T-helper 2 cell treated with Interferon-gamma antibody and Interleukin-4, amounts not matched to agents 5 μg/mL and 100 μg/mL, for 36 hours (primary cell): Measurements from ENCODE around the gene C1GALT1.

Experiments
- DNase-seq: peaks from one replicate; pipeline ENCODE4 v3.0.0; 2021; ENCODE audit warnings: low spot score
- H3K27ac Mint-ChIP-seq: one replicate; pipeline ENCODE4 v1.8.0; 2021; ENCODE audit warnings: mild to moderate bottlenecking, mixed read lengths
- H3K27me3 Mint-ChIP-seq: one replicate; pipeline ENCODE4 v1.8.0; 2021; ENCODE audit warnings: low read depth, mixed read lengths
- H3K36me3 Mint-ChIP-seq: one replicate; pipeline ENCODE4 v1.8.0; 2021; ENCODE audit warnings: low read depth, mixed read lengths
- H3K4me1 Mint-ChIP-seq: one replicate; pipeline ENCODE4 v1.8.0; 2021; ENCODE audit warnings: low read depth, mixed read lengths
- H3K4me3 Mint-ChIP-seq: one replicate; pipeline ENCODE4 v1.8.0; 2022; ENCODE audit warnings: mild to moderate bottlenecking, moderate library complexity, mixed read lengths
- H3K9me3 Mint-ChIP-seq: one replicate; pipeline ENCODE4 v1.8.0; 2021; ENCODE audit warnings: mixed read lengths

The C1GALT1 gene

DNA sequence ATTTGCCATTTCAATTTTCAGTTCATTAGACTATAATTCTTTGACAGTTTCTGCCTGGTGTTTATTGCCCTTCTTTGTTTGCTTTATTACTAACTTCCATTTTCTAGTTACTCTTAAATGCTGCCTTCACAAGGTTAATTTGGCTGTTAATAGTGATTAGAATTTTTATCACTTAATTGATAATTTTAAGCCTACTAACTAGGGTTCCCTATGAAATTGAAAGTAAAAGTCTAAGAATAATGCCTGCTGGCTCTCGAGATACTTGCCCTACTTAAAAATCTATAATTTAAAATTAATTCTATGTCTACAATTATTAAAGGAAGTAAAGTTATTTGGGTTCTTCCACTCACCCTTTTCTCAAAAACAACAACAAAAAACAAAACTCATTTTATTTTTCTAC lies 65.3 kb downstream of the C1GALT1 start:
- Mint-ChIP-seq H3K36me3 (peaks cover 37% of the 10 kb centered on the region), H3K27ac (peak overlapping the region; percentile 49), H3K27me3 (no peaks in the 10 kb centered on the region), H3K4me3 (peak overlapping the region; percentile 30), H3K9me3 (no peaks in the 10 kb centered on the region), H3K4me1 (peaks cover 8% of the 10 kb centered on the region)
- no peak for DNase-seq

DNA sequence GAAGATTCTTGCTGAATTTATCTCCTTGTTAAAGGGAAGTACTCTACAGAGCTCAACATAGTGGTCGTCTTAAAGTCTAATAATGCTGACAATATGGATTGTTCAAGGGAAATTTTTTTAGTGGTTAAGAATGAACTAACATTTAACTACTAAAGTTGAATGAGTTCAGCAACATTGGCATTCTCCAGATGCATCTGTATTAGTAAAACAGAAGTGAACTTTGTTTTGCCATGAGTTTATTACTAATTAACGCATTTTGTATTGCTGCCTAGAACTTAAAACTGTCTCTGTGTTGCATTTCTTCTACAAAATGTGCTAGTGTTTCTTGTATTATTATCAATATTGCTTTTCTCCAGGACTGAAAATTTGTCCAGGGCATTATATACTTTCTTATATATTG lies 67.5 kb downstream of the C1GALT1 start:
- H3K9me3 Mint-ChIP-seq = no peaks in the 10 kb centered on the region
- H3K4me3 Mint-ChIP-seq = no peak overlapping the region
- peaks cover 9% of the 10 kb centered on the region for H3K4me1 Mint-ChIP-seq
- H3K27me3 Mint-ChIP-seq = no peaks in the 10 kb centered on the region
- H3K36me3 Mint-ChIP-seq = peaks cover 25% of the 10 kb centered on the region
- no peak overlapping the region for H3K27ac Mint-ChIP-seq
- no peak for DNase-seq

DNA sequence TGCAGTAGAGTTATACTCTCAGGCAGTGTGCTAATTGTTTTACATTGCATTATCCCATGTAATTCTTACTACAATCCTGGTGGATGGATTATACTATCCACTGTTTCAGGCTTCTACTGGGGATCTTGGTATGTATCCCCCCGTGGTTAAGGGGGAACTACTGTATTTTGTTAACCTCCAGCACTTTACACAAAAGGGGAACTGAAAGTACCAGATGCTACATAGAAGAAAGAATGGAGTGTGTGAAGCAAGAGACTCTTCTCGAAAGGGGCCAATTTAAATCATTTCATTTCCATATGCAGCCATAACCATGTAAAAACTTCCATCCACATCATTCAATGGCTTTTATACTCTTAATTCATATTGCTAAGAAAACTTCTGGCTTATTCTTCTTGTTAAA lies 69.4 kb downstream of the C1GALT1 start:
- Mint-ChIP-seq H3K27me3 (no peaks in the 10 kb centered on the region), H3K27ac (no peak overlapping the region), H3K9me3 (no peaks in the 10 kb centered on the region), H3K4me3 (no peak overlapping the region), H3K36me3 (peaks cover 22% of the 10 kb centered on the region), H3K4me1 (peaks cover 21% of the 10 kb centered on the region)
- DNase-seq = no peak

DNA sequence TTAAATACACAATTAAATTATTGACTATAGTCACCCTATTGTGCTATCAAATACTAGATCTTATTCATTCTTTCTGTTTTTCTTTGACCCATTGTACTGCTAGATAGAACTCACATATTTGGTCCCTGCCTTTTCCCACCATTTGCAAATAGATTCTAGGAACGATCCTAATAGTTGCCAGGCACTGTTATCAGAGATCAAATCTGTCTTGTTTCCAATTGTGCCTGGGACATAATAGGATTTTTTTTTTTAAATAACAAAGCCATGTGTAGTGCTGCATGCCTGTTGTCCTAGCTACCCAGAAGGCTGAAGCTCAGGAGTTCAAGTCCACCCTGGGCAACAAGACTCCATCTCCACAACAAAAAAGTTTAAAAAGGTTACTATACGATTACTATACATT lies 72.0 kb downstream of the C1GALT1 start:
- Mint-ChIP-seq H3K4me3 (no peak overlapping the region), H3K4me1 (peaks cover 31% of the 10 kb centered on the region), H3K36me3 (peaks cover 28% of the 10 kb centered on the region), H3K27me3 (no peaks in the 10 kb centered on the region), H3K9me3 (peaks cover under 1% of the 10 kb centered on the region), H3K27ac (no peak overlapping the region)
- no peak for DNase-seq

DNA sequence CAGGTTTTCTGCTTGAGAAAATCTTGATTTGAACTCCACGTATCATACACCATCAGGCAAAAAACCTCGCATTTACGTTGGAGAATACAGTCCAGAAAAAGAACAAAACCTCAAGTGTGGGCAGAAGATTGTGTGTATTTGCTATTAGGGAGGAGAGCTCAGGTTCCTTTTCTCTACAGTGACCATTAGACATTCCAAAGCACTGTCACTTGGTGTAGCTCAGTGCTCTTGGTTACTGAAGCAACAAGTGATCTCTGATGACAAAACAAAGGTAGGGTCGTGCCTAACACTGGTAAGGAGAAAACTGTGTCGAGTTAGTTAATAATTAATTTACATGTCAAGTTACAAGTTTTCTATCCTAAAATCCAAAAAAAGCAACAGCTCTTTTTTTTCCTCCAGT lies 72.6 kb downstream of the C1GALT1 start:
- DNase-seq = no peak
- Mint-ChIP-seq H3K4me3 (no peak overlapping the region), H3K4me1 (peaks cover 35% of the 10 kb centered on the region), H3K27ac (no peak overlapping the region), H3K27me3 (no peaks in the 10 kb centered on the region), H3K9me3 (peaks cover 3% of the 10 kb centered on the region), H3K36me3 (peaks cover 34% of the 10 kb centered on the region)

DNA sequence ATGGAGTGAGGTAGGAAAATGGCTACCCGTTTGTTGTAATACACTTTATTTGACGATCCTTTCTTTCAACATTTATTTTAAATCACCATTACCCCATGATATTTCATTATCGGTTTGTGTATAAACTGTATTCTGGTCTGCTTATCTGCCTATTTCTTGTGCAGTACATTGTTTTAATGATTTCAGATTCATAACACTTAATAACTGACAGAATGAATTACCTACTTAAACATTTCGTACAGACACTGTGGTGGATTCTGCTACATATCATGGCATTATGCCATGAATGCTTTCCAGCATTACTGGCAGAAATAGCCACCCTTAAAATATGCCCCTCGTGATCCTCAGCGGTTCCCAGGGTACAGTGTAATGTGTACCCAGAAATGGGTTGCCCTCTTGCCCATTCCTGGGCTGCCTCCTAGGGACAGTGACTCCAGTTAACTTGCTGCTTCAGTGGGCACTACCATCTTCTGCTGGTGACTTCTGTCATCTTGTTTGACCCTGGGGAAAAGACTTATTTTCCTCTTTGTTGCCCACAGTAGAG lies 74.5 kb downstream of the C1GALT1 start:
- Mint-ChIP-seq H3K36me3 (peaks cover 44% of the 10 kb centered on the region), H3K9me3 (peaks cover 19% of the 10 kb centered on the region), H3K4me3 (no peak overlapping the region), H3K27me3 (no peaks in the 10 kb centered on the region), H3K4me1 (peaks cover 47% of the 10 kb centered on the region), H3K27ac (no peak overlapping the region)
- no peak for DNase-seq

DNA sequence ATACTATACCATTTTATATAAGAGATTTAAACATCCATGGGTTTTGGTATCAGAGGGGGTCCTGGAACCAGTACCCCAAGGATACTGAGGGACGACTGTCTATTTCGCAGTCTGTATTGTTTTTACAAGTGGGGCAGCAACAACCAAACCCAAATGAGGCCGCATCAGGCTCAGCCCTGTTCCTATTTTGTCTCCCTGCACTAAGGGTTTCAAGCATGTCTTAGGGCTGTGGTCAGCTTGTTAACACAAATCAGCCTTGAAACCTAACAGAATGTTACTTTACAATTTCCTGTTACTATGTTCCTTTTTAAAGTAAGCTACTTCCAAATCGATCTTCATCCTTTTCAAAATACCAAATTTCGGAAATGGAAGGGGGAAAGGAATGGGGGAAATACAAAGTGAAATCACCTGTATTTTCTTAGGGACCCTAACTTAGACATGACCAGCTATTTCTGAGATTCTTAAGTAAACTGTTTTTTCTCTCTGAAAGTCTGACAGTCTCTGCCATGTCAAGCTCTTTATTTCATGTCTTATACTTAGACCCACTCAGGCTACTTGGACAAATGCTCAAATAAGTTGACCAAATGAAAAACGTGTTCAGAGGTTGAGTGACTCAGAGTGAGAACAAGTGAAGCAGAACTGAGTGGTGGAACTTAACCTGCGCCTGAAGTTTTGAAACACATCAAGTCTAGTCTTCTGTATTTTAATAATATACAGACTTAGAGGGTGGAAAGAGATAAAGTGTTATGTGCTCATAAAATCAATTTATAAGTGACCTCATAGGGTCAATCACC lies 75.8 kb downstream of the C1GALT1 start:
- H3K27ac Mint-ChIP-seq = peak overlapping the region; percentile 89
- peak; percentile 11 for DNase-seq
- peak overlapping the region; percentile 63 for H3K4me3 Mint-ChIP-seq
- peaks cover 49% of the 10 kb centered on the region for H3K36me3 Mint-ChIP-seq
- H3K9me3 Mint-ChIP-seq = peaks cover 29% of the 10 kb centered on the region
- H3K27me3 Mint-ChIP-seq = no peaks in the 10 kb centered on the region
- H3K4me1 Mint-ChIP-seq = peaks cover 52% of the 10 kb centered on the region

DNA sequence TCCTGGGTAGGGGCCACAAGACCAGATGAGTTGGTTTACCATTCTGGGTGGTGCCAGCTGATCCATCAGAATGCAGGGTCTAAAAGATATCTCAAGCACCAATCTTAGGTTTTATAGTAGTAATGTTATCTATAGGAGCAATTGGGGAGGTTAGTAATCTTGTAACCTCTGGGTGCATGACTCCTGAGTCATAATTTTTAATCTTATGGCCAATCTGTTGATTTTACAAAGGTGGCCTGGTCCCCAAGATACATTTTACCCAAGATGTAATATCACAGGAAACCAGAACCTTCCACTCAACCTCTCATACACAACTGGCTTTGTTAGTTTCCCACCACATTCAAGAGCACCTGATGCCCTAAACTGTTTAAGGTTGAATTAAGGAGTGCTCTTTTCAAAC lies 79.5 kb downstream of the C1GALT1 start:
- no peak for DNase-seq
- peaks cover 29% of the 10 kb centered on the region for H3K9me3 Mint-ChIP-seq
- H3K27ac Mint-ChIP-seq = no peak overlapping the region
- peaks cover 37% of the 10 kb centered on the region for H3K4me1 Mint-ChIP-seq
- H3K27me3 Mint-ChIP-seq = no peaks in the 10 kb centered on the region
- no peak overlapping the region for H3K4me3 Mint-ChIP-seq
- peaks cover 42% of the 10 kb centered on the region for H3K36me3 Mint-ChIP-seq

DNA sequence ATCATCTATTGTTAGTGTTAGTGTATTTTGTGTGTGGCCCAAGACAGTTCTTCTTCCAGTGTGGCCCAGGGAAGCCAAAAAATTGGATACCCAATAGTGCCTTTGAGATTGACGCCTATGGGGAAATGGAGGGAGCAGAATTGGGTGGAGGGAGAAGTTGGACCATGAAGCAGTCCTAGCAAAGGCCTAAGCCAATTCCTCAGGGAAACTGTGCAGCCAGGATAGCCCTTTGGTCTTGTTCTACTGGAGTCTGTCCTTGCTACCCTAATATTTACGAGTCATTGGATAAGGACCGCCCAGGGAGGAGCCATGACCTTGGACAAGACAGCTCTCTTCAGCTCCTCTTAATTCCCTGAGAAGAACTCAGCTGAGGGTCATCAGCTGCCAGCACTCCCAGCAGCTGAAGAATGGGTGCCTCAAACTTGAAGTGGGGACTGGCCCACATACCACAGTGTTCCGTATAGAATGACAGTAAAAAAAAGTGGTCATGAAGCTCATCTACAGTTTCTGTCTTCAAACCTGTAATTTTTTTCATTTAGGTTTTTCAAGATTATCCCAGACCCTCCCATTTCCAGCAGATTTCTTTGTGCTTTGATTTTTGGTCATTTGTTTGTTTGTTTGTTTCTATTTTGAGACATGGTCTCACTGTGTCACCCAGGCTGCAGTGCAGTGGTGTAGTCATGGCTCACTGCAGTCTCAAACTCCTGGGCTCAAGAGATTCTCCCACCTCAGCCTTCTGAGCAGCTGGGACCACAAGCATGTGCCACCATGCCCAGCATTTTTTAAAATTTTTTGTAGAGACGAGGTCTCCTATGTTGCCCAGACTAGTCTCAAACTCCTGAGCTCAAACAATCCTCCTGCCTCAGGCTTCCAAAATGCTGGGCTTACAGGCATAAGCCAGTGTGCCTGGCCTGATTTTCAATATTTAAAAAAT lies 81.2 kb downstream of the C1GALT1 start:
- peaks cover 29% of the 10 kb centered on the region for H3K9me3 Mint-ChIP-seq
- DNase-seq = no peak
- peaks cover 37% of the 10 kb centered on the region for H3K36me3 Mint-ChIP-seq
- H3K4me3 Mint-ChIP-seq = no peak overlapping the region
- peaks cover 23% of the 10 kb centered on the region for H3K4me1 Mint-ChIP-seq
- no peak overlapping the region for H3K27ac Mint-ChIP-seq
- no peaks in the 10 kb centered on the region for H3K27me3 Mint-ChIP-seq

DNA sequence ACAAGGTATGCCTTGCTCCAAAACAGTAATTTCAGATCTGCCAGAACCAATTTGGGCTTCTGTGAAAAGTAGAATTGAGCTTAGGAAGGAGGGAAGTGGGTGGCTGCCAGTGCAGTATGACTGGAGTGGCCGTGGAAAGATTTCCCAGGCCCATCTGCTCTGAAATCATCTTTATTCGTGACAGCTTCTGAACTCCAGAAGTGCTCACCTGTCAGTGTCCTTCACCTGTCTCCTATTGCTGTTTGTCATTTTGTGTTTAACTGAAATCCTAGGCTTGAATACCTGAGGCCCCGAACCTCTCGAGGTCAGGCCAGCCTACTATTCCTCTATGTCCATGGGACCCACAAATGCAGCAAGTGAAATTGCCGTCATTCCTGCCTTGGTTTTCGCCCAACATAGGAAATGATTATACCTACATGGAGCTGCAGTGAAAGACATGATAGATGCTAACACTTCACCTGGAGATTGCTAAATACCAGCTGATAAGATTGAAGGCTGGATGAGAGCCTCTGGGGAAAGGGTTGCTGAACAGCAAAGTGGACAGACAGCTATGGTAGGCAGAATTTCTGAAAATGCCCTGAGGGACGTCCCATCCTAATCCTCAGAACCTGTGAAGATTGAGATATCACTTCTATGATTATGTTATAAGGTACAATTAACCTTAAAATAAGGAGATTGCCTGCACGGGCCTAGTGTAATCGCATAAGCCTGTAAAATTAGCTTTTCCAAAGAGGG lies 82.1 kb downstream of the C1GALT1 start:
- Mint-ChIP-seq H3K9me3 (peaks cover 28% of the 10 kb centered on the region), H3K36me3 (peaks cover 32% of the 10 kb centered on the region), H3K4me1 (peaks cover 19% of the 10 kb centered on the region), H3K4me3 (no peak overlapping the region), H3K27ac (no peak overlapping the region), H3K27me3 (no peaks in the 10 kb centered on the region)
- no peak for DNase-seq

DNA sequence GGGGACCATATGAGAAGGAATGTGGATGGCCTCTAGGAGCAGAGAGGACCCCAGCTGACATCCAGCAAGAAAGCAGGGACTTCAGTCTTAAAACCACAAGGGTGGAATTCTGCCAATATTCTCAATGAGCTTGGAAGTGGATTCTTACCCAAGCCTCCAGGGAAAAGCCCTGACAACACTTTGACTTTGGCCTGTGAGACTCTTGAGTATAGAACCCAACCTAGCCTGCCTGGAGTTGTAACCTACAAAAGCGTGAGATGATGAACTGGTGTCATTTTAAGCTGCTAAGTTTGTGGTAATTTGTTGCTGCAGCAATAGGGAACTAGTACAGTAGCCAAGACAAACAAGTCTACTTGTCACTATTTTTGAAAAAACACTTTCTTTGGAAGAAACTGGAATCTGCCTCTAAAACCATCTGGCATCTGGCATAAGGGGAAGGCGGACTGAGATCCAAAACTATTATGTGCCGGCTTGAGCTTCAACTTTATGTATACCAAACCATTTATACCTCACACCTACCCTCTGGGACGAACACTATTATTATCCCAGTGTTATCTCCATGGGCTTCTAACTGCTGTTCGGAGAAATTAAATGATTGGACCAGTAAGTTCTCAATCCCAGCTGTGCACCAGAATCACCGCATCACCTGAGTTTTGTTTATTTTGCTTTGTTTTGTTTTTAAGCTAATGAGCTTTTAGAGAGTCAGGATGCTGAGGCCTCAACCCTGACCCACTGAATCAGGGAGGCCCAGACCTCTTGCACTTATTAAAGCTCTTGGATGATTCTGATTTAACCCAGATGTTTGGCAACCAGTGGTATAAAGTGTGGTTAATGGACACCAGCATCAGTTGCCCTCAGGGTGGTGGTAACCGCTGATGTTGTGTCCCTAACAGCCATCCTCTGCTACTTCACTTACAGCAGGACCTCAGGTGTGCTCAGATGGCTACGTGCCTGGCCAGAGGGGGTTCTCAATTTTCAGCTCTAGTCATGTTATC lies 83.0 kb downstream of the C1GALT1 start:
- DNase-seq = no peak
- Mint-ChIP-seq H3K4me1 (peaks cover 12% of the 10 kb centered on the region), H3K36me3 (peaks cover 23% of the 10 kb centered on the region), H3K4me3 (no peak overlapping the region), H3K27me3 (peaks cover 2% of the 10 kb centered on the region), H3K9me3 (peaks cover 22% of the 10 kb centered on the region), H3K27ac (no peak overlapping the region)

DNA sequence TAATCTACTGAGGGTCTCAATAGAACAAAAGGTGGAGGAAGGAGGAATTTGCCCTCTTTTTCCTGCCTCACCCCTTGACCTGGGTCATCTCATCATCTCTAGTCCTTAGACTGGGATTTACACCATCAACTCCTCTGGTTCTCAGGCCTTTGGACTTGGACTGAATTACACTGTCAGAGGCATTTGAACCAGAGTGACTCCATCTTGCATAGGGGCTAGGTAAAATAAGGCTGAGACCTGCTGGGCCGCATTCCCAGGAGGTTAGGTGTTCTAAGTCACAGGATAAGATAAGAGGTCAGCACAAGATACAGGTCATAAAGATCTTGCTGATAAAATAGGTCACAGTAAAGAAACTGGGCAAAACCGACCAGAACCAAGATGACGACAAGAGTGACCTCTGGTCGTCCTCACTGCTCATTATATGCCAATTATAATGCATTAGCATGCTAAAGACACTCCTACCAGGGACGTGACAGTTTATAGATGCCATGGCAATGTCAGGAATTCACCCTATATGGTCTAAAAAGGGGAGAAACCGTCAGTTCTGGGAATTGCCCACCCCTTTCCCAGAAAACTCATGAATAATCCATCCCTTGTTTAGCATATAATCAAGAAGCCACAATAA lies 84.0 kb downstream of the C1GALT1 start:
- no peak for DNase-seq
- Mint-ChIP-seq H3K27ac (no peak overlapping the region), H3K4me3 (no peak overlapping the region), H3K9me3 (peaks cover 15% of the 10 kb centered on the region), H3K36me3 (peaks cover 16% of the 10 kb centered on the region), H3K4me1 (peaks cover 9% of the 10 kb centered on the region), H3K27me3 (peaks cover 2% of the 10 kb centered on the region)
